DLD1 (cell line): ENCODE measurements around the gene DEFB123.
"Not testable (repeated sequence)": the region's sequence is repeated elsewhere in the genome, so short reads cannot be mapped to it uniquely, and the experiment has no call there.

Experiments
- in situ Hi-C: cut with HindIII; loops from 2 replicates; pipeline ENCODE4 v1.10.0; 2017; ENCODE audit warnings: low sequenced_read_pairs

DEFB123 gene, protein sequence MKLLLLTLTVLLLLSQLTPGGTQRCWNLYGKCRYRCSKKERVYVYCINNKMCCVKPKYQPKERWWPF

DNA sequence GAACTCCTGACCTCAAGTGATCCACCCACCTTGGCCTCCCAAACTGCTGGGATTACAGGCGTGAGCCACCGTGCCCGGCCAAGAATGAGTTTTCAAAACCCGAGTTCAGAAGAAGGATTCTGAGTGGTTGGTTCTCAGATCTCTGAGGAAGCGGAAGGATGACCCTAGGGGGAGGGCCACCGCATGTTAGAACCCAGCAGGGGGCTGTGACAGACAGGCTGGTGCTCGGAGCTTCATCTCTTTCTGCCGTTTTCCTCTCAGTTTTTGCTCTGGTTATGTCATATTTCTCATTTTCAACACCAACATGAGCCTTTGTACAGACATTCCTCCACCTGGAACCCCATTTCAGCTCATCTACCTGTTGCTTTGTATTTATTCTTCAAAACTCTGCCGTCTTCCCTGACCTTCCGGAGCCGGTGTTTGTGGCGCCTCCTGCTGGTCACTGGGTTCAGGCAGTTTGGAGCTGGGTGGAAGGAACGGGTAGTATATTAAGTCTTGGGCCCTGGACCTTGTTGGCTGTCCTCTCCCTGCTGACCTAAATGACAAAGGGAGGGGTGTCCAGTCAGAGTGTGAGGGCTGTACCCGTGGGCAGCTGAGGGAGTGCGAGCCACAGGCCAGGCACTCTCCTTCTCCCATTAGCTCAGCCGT lies at the start of gene DEFB123:
Gene DEFB123, plus strand, starts transcription at position 621 of the 648 bp plus-strand sequence. CDS start 67 bp downstream, outside the sequence.
- in situ Hi-C loops, result no loop called here

DNA sequence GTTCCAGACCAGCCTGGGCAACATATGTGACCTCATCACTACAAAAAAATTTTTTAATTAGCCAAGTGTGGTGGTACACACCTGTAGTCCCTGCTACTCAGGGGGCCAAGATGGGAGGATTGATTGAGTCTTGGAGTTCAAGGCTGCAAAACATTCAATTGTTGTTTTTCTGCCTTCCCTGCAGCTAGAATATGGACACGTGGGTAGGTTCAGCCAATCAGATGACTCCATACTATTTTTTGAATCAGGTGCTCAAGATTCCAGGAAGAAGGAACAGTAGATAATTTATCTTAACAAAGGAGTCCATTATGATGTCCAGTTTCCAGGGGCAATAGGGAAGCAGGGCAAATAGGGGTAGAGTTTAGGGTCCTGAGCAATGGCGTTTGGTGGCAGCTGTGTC lies 47.6 kb upstream of the DEFB123 start:
- in situ Hi-C loops, result no loop called here

DNA sequence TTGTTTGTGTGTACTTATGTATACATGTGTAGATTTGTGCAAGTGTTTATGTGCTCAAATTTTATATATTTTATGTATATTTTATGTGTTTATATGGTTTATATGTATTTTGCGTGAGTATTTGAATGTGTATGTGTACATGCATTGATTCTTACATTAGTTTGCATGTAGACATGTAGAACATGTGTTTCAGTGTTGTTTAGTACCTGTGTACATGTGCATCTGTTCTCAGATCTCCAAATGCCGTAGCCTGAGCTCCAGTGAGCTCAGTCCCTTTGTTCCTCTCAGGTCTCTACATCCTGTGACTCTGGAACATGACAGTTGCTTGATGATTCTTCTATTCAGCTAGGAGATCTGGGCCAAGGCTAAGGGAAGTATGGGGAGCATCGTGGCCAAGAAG lies 45.5 kb upstream of the DEFB123 start:
- in situ Hi-C loops, result no loop called here

DNA sequence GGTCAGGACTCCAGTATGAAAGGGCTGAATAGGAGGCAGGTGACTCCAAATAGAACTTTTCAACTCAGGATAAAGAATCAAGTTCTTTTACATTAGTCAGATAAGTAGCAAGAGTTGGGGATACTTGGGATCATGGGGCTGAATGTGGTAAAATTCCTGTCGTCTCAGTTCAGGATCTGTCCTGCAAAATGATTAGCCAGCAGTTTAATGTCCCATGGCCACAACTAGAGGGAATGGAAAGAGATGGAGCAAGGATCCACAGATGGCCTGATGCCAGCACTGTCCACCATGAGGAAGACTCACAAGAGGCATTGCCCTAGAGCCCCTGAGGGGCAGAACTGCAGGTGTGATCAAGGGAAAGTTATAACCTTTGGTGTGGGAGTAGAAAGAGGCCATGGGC lies 36.5 kb upstream of the DEFB123 start:
- in situ Hi-C loops, result no loop called here

DNA sequence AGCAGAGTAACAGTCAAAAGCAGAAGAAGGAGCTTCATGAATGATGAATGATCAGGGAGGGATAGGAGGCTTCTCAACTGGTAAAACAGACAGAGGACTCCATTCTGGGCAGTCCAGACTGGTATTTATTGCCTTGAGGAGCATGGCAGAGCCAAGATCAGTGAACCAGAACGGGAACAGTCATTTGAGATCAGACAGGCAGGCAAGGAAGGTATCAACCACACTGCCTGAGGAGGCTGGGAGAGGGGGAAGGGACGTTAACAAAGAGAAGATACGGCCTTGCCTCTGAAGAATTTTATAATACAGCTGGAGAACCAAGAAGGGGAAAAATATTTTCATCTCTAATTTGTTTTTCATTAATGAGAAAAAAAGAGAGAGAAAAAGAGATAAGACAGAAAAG lies 34.3 kb upstream of the DEFB123 start, which contains the start of gene DEFB121:
Gene DEFB121, minus strand, starts transcription at position 101 of the 400 bp plus-strand sequence. Its CDS starts 63 bp downstream, at position 38.
- in situ Hi-C loops, result no loop called here

DNA sequence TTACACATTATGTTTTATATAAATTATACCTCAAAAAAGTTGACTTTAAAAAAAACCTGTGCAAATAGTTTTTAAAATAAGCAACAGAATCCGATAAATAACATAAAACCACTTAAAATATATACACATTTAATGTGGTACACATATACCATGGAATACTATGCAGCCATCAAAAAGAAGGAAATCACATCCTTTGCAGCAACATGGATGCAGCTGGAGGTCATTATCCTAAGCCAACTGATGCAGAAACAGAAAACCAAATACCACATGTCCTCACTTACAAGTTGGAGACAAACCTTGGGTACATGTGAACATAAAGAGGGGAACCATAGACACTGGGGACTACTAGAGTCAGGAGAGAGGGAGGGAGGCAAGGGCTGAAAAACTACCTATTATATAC lies 30.4 kb upstream of the DEFB123 start:
- in situ Hi-C loops, result no loop called here

DNA sequence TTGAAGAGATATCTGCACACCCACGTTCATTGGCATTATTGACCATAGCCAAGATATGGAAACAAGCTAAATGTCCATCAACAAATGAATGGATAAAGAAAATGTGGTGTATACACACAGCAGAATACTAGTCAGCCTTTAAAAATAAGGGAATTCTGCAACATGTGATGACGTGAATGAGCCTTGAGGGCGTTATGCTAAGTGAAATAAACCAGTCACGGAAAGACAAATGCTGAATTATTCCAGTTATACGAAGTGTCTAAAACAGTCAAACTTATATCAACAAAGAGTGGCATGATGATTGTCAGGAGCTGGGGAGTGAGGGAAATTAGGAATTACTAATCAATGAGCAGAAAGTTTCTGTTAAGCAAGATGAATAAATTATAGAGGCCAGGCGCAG lies 26.1 kb upstream of the DEFB123 start:
- in situ Hi-C loops, result no loop called here

DNA sequence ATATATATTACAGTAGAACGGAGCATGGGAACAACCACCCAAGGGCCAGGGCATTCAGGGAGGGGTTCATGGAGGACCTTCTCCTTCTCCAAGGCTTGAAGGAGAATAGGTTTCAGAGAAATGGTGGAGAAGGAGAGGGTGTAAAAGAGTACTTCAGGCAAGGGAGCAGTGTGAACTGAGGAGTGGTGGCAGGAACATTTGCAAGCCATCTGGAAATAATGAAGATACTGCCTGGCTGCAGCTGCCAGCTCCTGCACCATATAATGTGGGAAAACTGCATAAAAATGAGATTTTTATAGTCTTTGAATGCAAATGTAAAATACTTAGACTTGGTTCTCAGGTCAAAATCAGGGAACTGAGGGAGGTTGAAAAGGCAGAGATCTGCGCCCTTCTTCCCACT lies 24.8 kb upstream of the DEFB123 start:
- in situ Hi-C loops, result no loop called here

DNA sequence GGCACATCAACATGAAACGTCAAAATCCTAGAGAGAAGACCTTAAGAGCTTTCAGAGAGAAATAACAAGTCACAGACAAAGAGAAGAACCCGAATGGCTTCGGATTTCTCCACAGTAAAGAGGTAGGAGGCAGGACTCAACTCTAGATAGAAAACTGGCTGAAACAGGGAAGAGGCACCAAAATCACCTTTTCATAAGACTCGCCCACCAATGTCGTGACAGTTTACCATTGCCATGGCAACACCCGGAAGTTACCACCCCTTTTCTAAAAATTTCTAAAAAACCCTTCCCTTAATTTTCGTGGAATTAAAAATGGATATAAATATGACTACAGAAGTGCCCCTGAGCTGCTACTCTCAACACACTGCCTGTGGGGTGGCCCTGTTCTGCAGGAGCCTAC lies 22.1 kb upstream of the DEFB123 start:
- in situ Hi-C loops, result no loop called here

DNA sequence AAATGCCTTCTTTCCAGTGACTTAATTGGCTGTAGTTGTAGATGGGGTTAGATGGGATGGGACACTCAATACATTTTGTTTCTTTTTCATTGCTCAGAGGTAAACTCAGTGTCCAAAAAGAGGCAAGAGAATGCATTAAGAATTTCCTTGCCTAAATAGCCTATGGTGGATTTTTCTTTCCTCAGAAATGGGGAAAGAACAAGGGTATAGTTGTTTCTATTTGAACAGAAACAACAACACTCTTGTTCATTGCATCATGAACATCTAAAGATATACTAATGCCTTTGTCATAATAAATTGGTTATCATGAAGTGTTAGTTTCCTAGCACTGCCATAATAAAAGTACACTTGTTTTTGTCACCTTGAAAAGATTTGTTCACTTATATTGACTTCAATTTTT lies 14.6 kb upstream of the DEFB123 start:
- in situ Hi-C loops, result no loop called here

DNA sequence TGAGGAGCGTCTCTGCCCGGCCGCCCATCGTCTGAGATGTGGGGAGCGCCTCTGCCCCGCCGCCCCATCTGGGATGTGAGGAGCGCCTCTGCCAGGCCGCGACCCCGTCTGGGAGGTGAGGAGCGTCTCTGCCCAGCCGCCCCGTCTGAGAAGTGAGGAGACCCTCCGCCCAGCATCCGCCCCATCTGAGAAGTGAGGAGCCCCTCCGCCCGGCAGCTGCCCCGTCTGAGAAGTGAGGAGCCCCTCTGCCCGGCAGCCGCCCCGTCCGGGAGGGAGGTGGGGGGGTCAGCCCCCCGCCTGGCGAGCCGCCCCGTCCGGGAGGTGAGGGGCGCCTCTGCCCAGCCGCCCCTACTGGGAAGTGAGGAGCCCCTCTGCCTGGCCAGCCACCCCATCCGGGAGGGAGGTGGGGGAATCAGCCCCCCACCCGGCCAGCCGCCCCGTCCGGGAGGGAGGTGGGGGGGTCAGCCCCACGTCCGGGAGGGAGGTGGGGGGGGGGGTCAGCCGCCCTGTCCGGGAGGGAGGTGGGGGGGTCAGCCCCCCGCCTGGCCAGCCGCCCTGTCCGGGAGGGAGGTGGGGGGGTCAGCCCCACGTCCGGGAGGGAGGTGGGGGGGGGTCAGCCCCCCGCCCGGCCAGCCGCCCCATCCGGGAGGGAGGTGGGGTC lies 13.4 kb upstream of the DEFB123 start:
- in situ Hi-C loops, result not testable (repeated sequence)

DNA sequence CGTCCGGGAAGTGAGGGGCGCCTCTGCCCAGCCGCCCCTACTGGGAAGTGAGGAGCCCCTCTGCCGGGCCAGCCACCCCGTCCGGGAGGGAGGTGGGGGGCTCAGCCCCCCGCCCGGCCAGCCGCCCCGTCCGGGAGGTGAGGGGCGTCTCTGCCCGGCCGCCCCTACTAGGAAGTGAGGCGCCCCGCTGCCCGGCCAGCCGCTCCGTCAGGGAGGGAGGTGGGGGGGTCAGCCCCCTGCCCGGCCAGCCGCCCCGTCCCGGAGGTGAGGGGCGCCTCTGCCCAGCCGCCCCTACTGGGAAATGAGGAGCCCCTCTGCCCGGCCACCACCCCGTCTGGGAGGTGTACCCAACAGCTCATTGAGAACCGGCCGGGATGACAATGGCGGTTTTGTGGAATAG lies 12.9 kb upstream of the DEFB123 start:
- in situ Hi-C loops, result not testable (repeated sequence)

DNA sequence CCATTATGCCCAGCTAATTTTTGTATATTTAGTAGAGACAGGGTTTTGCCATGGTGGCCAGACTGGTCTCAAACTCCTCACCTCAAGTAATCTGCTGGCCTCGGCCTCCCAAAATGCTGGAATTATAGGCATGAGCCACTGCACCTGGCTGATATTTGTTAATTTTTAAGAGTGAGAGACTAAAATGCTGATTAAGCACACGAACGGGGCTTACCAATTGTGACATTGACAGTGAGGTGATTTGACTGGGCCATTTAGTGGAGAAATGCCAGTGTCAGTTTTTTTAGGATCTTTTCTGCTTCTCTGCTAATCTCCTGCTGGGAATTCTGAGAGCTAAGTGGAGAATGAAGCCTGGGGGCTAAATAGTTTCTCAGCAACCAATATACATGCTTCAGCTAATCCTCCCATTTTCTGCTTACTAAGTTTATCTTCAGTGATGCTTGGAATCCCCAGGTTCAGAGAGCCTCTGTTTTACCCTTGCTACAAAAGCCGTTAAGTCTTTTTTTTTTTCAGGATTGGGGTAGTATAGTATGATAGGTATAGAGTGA lies 9.8 kb upstream of the DEFB123 start:
- in situ Hi-C loops, result no loop called here

DNA sequence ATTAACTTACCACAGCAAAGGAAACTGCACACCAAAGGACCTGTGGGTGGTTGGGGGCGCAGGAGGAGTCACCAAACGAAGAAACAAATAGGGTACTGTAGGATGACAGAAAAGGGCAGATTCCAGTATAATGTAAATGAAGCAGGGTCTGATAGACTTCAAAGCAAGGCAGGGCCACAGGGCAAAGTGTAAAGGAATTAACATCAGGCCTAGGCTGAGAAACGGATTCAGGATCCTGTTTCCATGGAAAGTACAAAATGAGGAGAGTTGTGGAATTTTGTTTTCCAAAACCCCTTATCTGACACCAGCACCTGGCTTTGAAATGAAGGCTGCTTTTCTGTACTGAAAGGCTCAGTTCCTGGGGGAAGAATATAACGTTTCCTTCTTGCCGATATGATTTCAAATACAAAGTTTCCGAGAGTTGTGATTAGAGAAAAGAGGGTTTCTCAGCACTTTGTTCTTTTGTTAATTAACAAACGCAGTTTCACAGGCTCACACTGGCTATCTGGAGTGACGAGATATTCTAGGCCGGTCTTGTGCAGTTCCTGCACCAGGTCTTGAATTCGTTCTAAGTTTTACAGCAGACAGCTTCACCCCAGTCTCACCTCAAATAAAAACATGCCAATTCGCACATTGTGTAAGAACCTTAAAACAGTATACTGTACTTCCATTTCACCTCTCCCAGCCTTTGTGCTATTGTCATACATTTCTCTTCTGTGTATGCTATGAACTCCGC lies 5.8 kb downstream of the DEFB123 start:
- in situ Hi-C loops, result no loop called here

DNA sequence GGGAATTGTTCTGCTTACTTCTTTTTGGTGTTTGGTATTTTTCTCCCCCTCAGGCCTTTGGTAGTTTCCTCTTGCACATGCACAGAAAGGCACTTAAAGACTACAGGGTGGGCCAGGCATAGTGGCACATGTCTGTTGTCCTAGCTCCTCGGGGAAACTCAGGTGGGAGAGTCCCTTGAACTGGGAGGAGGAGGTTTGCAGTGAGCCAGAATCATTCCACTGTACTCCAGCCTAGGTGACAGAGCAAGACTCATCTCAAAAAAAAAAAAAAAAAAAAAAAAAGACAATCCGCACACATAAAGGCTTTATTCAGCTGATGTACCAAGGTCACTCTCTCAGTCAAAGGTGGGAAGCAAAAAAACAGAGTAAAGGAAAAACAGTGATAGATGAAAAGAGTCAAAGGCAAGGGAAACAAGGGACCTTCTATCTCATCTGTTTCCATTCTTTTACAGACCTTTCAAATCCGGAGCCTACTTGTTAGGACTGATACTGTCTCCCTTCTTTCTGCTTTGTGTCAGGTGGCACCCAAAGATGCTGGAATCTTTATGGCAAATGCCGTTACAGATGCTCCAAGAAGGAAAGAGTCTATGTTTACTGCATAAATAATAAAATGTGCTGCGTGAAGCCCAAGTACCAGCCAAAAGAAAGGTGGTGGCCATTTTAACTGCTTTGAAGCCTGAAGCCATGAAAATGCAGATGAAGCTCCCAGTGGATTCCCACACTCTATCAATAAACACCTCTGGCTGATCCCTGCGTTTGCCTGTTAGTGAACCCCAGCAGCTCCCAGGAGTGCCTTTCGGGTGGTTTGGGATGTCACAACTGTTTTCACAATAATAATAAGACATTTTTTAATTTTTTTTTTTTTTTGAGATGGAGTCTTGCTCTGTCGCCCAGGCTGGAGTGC lies 9.3 kb downstream of the DEFB123 start:
- in situ Hi-C loops, result no loop called here

DNA sequence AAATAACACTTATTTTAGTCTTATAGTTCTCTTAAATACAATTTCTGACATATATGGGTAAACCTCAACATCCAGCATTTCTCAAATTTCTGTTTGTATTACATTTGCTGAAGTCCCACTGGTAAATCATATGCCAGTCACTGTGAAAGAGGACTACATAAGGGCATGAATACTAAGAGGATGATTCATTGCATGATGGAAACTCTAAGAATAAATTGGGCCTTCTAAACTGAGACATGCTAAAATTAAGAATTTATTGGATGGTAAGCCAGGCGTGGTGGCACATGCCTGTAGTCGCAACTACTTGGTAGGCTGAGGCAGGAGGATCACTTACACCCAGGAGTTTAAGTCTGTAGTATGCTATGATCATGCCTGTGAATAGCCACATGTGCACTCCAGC lies 12.1 kb downstream of the DEFB123 start:
- in situ Hi-C loops, result no loop called here

DNA sequence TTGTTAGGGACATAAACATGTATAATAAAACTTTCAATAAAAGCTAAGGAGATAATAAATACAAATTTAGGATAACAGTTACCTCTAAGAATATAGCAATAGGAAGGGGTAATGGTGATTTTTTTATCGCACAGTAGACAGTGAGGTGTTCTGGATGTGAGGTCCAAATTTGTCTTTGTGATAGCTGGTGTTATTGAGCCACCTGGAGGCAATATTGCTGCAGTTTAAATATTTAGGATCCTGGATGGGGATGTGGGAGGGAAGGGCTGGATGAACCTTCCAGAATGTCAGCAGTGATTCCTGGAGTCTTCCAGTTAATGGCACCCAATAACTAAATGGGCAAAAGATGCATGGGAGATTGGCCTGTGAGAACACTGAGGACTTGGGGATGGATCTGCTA lies 13.9 kb downstream of the DEFB123 start:
- in situ Hi-C loops, result no loop called here

DNA sequence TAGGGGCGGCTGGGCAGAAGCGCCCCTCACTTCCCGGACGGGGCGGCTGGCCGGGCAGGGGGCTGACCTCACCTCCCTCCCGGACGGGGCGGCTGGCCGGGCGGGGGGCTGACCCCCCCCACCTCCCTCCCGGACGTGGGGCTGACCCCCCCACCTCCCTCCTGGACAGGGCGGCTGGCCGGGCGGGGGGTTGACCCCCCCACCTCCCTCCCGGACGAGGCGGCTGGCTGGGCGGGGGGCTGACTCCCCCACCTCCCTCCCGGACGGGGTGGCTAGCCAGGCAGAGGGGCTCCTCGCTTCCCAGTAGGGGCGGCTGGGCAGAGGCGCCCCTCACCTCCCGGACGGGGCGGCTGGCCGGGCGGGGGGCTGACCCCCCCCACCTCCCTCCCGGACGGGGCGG lies 30.5 kb downstream of the DEFB123 start:
- in situ Hi-C loops, result not testable (repeated sequence)

DNA sequence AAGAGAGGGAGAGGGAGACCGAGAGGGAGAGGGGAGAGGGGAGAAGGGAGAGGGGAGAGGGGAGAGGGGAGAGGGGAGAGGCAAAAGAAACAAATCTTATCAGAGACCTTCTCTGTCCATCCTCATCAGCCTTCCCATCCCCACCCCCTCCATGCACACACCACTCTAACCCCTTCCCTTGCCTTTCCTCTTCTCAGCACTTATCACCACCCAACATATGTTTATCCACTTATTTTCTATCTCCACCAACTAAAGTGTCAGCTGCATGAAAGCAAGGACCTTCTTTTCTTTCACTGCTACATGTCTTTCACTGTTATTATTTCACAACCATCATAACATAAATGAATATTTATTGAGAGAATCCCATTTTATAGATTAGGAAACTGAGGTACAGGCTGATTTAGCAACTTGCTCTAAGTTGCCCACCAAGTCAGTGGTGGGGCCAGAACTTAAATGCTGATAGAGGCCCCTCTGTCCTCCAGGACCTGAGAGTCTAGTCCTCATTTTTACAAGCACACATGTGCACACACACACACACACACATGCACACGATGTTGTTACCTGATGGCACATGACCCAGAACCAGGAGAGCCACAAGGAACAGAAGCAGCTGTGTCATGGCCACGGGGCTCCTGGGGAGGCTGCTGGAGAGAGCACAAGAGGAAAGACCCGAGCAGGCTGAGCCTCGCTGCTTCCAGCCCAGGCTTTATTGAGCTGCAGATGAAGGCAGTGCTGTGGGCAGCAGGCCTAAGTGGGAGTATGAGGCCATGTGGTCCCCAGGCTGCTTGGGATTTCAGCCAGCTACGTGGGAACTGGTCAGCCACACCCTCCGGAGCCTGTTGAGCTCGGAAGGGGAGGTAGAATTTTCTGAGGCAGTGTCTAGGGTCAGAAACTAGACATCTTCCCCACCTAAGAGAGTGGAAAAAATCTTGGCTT lies 32.2 kb downstream of the DEFB123 start:
- in situ Hi-C loops, result no loop called here
